HepG2 (cell line): ENCODE data around the gene TARBP2. TPM values are rescaled to one million over a fixed set of nuclear protein-coding genes. Genes with fewer than 3 reads are reported as not detected.
A peak's percentile ranks its signal among the peaks of the same experiment; 100 is the strongest.

Experiments used
- FOXJ3 ChIP-seq: sonication (generic); formaldehyde crosslinking; IDR thresholded peaks from 2 replicates; pipeline ENCODE4 v1.4.0; 2020; ENCODE audit warnings: missing genetic modification reagents, mild to moderate bottlenecking, borderline replicate concordance
- MAF1 ChIP-seq: sonication (generic); formaldehyde crosslinking; IDR thresholded peaks from 2 replicates; pipeline ENCODE4 v1.5.0; 2020; ENCODE audit warnings: missing genetic modification reagents, borderline replicate concordance
- MTA1 ChIP-seq: sonication (generic); formaldehyde crosslinking; IDR thresholded peaks from 2 replicates; pipeline ENCODE4 v1.4.0; 2020; ENCODE audit warnings: missing genetic modification reagents, mild to moderate bottlenecking, borderline replicate concordance
- NFAT5 ChIP-seq: sonication (generic); formaldehyde crosslinking; IDR thresholded peaks from 2 replicates; pipeline ENCODE4 v1.4.0; 2020; ENCODE audit warnings: missing genetic modification reagents
- PATZ1 ChIP-seq: sonication (generic); formaldehyde crosslinking; IDR thresholded peaks from 2 replicates; pipeline ENCODE4 v1.4.0; 2020; ENCODE audit warnings: missing genetic modification reagents
- POLR2A ChIP-seq, 2 experiments: IDR thresholded peaks; 2 replicates each; pipeline ENCODE4 v1.6.1; 2011; ENCODE audit warnings: low read depth in 2 of 2, low read length in 2 of 2, mild to moderate bottlenecking in 1 of 2, moderate library complexity in 1 of 2; ENCODE audit not compliant: insufficient read depth in 1 of 2
- REL ChIP-seq: sonication (generic); formaldehyde crosslinking; conservative IDR thresholded peaks from 2 replicates; pipeline ENCODE4 v1.8.0; 2022; ENCODE audit warnings: mild to moderate bottlenecking, missing genetic modification reagents, moderate library complexity
- SAFB2 ChIP-seq: sonication (generic); formaldehyde crosslinking; IDR thresholded peaks from 2 replicates; pipeline ENCODE4 v1.5.1; 2020; ENCODE audit warnings: missing genetic modification reagents, low read depth, mild to moderate bottlenecking, borderline replicate concordance
- SAP130 ChIP-seq: IDR thresholded peaks from 2 replicates; pipeline ENCODE4 v1.6.1; 2016; ENCODE audit warnings: low read depth
- STAT5B ChIP-seq: sonication (generic); formaldehyde crosslinking; IDR thresholded peaks from 2 replicates; pipeline ENCODE4 v1.4.0; 2020; ENCODE audit warnings: missing genetic modification reagents
- TFDP2 ChIP-seq: sonication (generic); formaldehyde crosslinking; IDR thresholded peaks from 2 replicates; pipeline ENCODE4 v1.4.0; 2020; ENCODE audit warnings: missing genetic modification reagents
- ZKSCAN1 ChIP-seq: fragments of 150-350 bp; IDR thresholded peaks from 2 replicates; pipeline ENCODE4 v1.6.1; 2014; ENCODE audit warnings: low read length
- ZNF891 ChIP-seq: sonication (generic); formaldehyde crosslinking; IDR thresholded peaks from 2 replicates; pipeline ENCODE4 v1.5.0; 2020; ENCODE audit warnings: mild to moderate bottlenecking, missing genetic modification reagents
- ZZZ3 ChIP-seq: sonication (generic); formaldehyde crosslinking; IDR thresholded peaks from 2 replicates; pipeline ENCODE4 v1.4.0; 2020; ENCODE audit warnings: missing genetic modification reagents, mild to moderate bottlenecking, borderline replicate concordance
- polyA plus RNA-seq, 8 experiments: library from polyadenylated mRNA; depleted of rRNA in 3 of 8; stranded (reverse) in 7 of 8; unstranded in 1 of 8; fragments of >200 nt; fragmentation: Illumina TruSeq in 4 of 8; extraction: Trizol in 4 of 8; gene quantifications; 2 replicates each; pipeline versions ENCODE4 v1.2.1 to v1.2.3, GENCODE V29; 2011 to 2016; ENCODE audit warnings: low read depth in 4 of 8, missing spikeins in 1 of 8, mixed read lengths in 1 of 8; ENCODE audit not compliant: insufficient read depth in 1 of 8
- total RNA-seq, 5 experiments: library from RNA; depleted of rRNA; stranded (reverse); fragments of >200 nt; fragmentation: Illumina TruSeq; extraction: Trizol; gene quantifications; 2 replicates each; pipeline ENCODE4 v1.2.3, GENCODE V29; 2016; ENCODE audit warnings: low read depth in 1 of 5
- TF ChIP-seq, protein P1 (sequence below): sonication (generic); formaldehyde crosslinking; IDR thresholded peaks from 2 replicates; pipeline ENCODE4 v1.5.1; 2020; ENCODE audit warnings: mild to moderate bottlenecking, missing genetic modification reagents, moderate library complexity

The TARBP2 gene
- total and polyA plus RNA-seq, 2 of the 13 experiments (the other 11 are each of a cell fraction or from before 2014, with no cell fraction given) = 47.0 to 55.5 TPM

- TF ChIP-seq ZKSCAN1 (no peak), SAP130 (peak; percentile 29; the same call in 1 of the 2 replicates), FOXJ3 (CRISPR knock-in tag) (no peak), POLR2A (IDR thresholded peaks at IDR 0.05; ENCODE audit: insufficient read depth in 1 of 2, low read depth in 2 of 2, low read length in 2 of 2) (peak in 1 of 2 experiments; percentile 70; a peak in 3 of 4 replicates), ZNF891 (CRISPR knock-in tag) (peak; percentile 66; the same call in 1 of the 2 replicates), PATZ1 (CRISPR knock-in tag) (peak; percentile 94), MAF1 (CRISPR knock-in tag) (peak; percentile 47; the same call in 1 of the 2 replicates), SAFB2 (CRISPR knock-in tag) (0 out of 2 replicates have a peak, but pooled peaks have one; percentile 17), REL (CRISPR knock-in tag) (0 out of 2 replicates have a peak, but pooled peaks have one; percentile 36), STAT5B (CRISPR knock-in tag) (peak; percentile 46; the same call in 1 of the 2 replicates), NFAT5 (peak; percentile 81), ZZZ3 (CRISPR knock-in tag) (peak; percentile 82; the same call in 1 of the 2 replicates), TFDP2 (CRISPR knock-in tag) (peak; percentile 64; the same call in 1 of the 2 replicates), MTA1 (CRISPR knock-in tag) (no peak)
- TF ChIP-seq, protein P1, sequence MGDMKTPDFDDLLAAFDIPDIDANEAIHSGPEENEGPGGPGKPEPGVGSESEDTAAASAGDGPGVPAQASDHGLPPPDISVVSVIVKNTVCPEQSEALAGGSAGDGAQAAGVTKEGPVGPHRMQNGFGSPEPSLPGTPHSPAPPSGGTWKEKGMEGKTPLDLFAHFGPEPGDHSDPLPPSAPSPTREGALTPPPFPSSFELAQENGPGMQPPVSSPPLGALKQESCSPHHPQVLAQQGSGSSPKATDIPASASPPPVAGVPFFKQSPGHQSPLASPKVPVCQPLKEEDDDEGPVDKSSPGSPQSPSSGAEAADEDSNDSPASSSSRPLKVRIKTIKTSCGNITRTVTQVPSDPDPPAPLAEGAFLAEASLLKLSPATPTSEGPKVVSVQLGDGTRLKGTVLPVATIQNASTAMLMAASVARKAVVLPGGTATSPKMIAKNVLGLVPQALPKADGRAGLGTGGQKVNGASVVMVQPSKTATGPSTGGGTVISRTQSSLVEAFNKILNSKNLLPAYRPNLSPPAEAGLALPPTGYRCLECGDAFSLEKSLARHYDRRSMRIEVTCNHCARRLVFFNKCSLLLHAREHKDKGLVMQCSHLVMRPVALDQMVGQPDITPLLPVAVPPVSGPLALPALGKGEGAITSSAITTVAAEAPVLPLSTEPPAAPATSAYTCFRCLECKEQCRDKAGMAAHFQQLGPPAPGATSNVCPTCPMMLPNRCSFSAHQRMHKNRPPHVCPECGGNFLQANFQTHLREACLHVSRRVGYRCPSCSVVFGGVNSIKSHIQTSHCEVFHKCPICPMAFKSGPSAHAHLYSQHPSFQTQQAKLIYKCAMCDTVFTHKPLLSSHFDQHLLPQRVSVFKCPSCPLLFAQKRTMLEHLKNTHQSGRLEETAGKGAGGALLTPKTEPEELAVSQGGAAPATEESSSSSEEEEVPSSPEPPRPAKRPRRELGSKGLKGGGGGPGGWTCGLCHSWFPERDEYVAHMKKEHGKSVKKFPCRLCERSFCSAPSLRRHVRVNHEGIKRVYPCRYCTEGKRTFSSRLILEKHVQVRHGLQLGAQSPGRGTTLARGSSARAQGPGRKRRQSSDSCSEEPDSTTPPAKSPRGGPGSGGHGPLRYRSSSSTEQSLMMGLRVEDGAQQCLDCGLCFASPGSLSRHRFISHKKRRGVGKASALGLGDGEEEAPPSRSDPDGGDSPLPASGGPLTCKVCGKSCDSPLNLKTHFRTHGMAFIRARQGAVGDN = peak; percentile 86
Observed at GRCh38 chr12:53452159-53453077, 48.7 kb upstream of the TARBP2 start (continued).
